HG02759 (cell line): Measurements from ENCODE around the gene MDH1B.
"Not testable (repeated sequence)": the region's sequence is repeated elsewhere in the genome, so short reads cannot be mapped to it uniquely, and the experiment has no call there.

Experiments
- ATAC-seq: cut with Tn5 transposase; IDR thresholded peaks from one replicate; pipeline ENCODE4 v1.9.1; 2021; ENCODE audit warnings: mild to moderate bottlenecking, moderate library complexity; ENCODE audit not compliant: unreplicated experiment

Gene MDH1B

GRCh38 chr2:206765242-206766056, at the start of gene MDH1B, which contains the start of gene FASTKD2:
MDH1B (minus strand) TSS chr2:206765328; CDS start chr2:206765271, 57 bp downstream.
FASTKD2 (plus strand) TSS chr2:206765606; CDS start chr2:206766694, 1,088 bp downstream.
- ATAC-seq: peak; percentile 94

DNA sequence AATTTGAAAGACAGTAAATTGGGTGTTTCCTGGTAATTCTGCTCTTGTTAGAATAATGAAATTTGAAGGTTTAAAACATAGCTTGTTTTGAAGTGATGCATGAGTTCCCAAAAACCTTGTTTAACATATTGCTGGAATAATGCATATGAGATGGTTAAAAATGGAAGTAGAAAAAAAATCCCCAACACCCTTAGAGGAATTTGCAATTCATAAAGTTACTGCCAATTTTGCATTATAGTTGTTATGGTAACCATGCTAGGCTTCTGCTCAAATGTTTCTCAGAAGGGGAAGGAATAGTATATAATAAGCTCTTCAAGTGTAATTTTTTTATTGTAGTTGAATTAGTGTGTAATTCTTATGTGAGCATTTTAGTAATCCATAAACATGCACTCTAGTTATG, 49.4 kb upstream of the MDH1B start:
- no peak for ATAC-seq

DNA sequence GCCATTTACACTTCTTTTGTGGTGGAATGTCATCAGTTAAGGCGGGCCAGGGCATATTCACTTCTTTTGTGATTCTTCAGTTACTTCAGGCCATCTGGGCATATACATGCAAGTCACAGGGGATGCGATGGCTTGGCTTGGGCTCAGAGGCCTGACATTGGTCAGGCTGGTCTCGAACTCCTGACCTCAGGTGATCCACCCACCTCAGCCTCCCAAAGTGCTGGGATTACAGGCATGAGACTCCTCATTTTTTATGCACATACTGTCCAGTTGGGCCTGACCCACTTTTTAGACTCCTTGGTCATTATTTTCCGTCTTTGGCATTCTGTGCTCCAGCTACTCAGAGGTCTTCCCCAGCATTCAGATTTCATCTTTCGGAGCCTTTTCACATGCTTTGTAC, 47.3 kb upstream of the MDH1B start:
- ATAC-seq: not testable (repeated sequence)

DNA sequence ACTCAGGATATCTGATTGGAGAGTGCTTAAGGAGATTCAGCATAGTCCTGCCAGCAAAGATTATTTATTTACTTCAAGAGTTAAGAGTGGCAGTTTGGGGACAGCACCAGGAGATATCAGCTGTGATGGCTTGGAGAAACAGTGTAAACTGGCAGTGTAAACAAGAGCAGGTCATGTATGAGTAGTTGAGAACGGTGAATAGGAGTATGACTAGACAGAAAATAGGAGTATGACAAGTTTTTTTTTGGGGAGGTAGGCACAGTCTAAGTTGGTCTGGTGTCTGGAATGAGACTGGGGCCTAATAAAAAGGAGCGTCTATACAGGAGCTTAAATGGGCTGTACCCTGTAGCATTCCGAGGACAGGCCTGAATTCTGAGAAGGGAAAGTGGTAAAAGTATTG, 42.5 kb upstream of the MDH1B start:
- ATAC-seq: not testable (repeated sequence)

DNA sequence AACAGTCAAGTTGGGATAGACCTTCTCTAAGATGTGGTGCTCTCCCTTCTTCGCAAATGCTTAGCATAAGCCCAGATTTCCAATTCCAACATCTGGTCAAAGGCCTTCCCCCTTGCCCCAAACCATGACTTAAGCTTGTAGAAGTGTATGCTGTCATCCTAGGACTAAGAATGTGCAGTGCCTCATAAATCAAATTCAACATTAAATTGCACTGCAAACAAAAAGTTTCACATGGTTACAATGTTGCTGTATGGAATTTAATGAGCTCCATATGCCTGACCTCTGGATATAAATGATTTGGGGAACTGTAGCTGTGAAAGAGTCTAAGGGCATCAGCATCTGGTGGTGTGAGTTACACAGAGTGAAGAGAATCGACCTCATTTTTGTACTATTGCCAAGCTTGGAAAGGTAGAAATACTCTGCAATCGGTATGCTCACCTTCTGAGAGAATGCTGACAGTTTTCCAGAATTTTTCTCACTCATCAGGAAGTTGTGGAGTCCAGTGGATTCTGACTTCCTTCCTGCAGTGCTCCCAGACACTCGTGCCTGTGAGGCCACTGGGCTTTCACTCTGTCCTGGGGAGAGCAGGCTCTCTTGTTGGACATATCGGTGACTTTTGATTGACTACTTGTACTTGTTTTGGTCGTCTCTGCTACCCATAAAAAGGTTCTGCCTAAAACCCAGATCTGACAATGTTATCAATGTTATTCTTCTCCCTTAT, 40.9 kb upstream of the MDH1B start:
- ATAC-seq: no peak

DNA sequence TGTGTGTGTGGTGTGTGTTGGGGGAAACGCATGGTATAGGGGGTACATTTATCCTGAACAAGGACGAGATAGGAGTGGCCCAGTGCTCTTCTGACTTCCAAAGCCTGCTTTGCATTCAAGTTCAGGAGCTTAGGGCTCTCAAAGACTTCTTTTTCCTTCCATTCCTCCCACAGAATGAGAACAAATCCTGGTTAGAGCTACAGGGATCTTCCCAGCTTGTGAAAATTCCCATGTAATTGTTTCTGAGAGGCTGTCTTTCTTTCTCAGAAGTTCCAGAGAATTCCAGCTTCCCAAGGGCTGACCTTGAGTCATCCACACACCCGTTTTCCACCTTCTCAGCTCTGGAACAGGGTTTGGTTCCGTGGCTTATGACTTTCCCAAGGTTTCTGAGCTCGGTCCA, 39.2 kb upstream of the MDH1B start:
- ATAC-seq: no peak

- ATAC-seq: no peak
Measured at GRCh38 chr2:206802654-206803514, 37.8 kb upstream of the MDH1B start.

- ATAC-seq: no peak
Measured at GRCh38 chr2:206801418-206802189, 36.5 kb upstream of the MDH1B start.

DNA sequence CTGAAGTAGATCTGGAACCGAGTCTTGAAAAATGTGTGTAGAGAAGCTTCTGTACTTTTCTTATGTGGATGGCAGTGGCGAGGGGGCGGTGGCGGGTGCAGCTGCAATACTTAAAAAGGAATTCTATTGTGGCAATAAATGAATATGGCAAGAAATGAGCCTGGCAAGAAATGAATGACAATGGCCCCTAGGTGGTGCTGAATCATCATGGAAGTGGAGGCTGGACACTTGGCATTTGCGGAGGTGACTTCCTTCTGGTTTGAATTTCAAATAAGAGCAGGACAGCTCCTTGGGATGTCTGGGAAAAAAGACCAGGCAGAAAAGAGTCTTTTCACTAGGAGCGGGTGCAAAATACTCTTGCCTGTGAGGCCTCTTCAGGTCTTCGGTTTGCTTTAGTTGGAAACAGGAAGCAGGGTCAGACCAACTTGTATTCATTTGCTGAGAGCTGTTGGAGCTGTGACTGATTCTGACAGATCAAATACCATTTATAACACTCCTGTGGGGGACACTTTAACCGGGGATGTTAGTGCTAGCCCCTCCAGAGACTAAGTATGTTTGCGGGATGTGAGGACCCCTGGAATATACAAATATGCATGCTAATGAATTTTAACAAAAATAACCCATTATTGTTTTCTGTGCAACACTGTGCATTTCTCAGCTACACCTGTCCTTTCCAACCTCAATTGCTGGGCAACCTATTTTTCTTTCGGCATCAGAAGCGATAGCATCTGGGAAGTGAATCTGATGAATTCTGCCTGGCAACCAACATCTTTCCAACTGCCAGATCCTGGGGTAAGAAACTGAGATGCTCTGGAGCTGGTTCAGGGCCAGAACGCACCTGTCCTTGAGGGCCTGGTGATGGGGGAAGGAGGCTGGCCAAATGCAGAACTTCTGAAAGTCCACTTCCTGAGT, 35.6 kb upstream of the MDH1B start:
- ATAC-seq: peak; percentile 62

DNA sequence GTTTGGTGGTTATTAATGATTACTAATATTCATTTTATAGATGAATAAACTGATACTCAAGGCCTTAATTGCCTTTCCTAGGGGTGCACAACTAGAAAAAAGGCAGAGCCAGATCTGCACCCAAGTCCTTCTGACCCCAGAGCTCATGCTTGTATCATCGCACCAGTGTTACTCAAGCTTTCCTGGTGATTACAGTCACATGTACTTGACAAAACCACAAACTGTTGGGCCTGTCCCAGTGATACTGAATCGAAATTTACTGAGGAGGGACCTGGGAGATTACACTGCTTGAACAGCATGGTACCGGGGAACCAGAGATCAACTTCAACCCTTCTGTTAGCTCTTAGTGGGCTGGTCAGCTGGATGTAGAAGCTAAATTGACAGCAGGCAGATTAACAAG, 34.0 kb upstream of the MDH1B start:
- no peak for ATAC-seq

- no peak for ATAC-seq
Measured at GRCh38 chr2:206798000-206798399, 32.9 kb upstream of the MDH1B start.

GRCh38 chr2:206797376-206797775, 32.2 kb upstream of the MDH1B start:
- ATAC-seq: no peak

- ATAC-seq: no peak
Measured at GRCh38 chr2:206792645-206793044, 27.5 kb upstream of the MDH1B start.

GRCh38 chr2:206790311-206790935, 25.3 kb upstream of the MDH1B start:
- no peak for ATAC-seq

- ATAC-seq: no peak
Measured at GRCh38 chr2:206784559-206785353, 19.6 kb upstream of the MDH1B start.

- ATAC-seq: no peak
Measured at GRCh38 chr2:206783718-206784117, 18.6 kb upstream of the MDH1B start.

DNA sequence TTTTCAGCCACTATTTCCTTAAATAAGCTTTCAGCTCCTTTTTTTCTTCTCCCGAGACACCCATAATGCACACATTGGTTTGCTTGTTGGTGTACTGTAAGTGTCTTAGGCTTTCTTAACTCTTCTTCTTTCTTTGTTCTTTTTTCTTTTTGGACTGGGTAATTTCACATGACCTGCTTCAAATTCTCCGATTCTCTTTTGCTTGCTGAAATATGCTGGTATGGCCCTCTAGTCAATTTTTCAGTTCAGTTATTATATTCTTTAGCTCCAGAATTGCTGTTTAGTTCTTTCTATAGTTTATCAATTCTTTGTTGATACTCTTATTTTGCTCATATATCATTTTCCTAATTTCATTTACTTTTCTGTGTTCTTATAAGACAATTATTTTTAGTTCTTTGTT, 15.5 kb upstream of the MDH1B start:
- no peak for ATAC-seq

DNA sequence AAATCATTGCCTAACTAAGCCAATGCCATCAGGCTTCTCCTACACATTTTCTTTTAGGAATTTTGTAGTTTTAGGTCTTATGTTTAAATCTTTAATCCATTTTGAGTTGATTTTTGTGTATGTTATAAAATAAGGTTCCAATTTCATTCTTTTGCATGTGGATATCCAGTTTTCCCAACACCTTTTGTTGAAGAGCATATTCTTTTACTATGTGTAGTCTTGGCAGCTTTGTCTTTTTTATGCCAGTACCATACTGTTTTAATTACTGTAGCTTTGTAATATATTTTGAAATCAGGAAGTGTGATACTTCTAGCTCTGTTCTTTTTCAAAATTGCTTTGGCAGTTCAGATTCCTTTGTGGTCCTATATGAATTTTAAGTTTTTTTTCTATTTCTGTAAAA, 11.3 kb upstream of the MDH1B start:
- no peak for ATAC-seq
